ENCODE data around the gene DGCR6. TPM values are rescaled to one million over a fixed set of nuclear protein-coding genes. Genes with fewer than 3 reads are reported as not detected.

DGCR6 gene
- total RNA-seq, 1 donor from 2014 or later, result 0.35 TPM

GRCh38 chr22:18925368-18926064 is 19.4 kb downstream of the DGCR6 start:
- H3K4me1 Mint-ChIP-seq, result no peaks in the 10 kb centered on the region
- intact Hi-C loops (cut with micrococcal nuclease), result no loop called here
- ChIA-PET POLR2A (no interaction called here), CTCF (no interaction called here)
- no peak overlapping the region for H3K4me3 Mint-ChIP-seq
- ATAC-seq (ENCODE audit: low read depth), result no peak
- DNase-seq, result no peak
- H3K27ac Mint-ChIP-seq, result no peak overlapping the region
- no peaks in the 10 kb centered on the region for H3K36me3 Mint-ChIP-seq (ENCODE audit: low read depth)
- no peaks in the 10 kb centered on the region for H3K9me3 Mint-ChIP-seq
- H3K27me3 Mint-ChIP-seq, result no peaks in the 10 kb centered on the region
- TF ChIP-seq CTCF (IDR thresholded peaks at IDR 0.05), result no peak

DNA sequence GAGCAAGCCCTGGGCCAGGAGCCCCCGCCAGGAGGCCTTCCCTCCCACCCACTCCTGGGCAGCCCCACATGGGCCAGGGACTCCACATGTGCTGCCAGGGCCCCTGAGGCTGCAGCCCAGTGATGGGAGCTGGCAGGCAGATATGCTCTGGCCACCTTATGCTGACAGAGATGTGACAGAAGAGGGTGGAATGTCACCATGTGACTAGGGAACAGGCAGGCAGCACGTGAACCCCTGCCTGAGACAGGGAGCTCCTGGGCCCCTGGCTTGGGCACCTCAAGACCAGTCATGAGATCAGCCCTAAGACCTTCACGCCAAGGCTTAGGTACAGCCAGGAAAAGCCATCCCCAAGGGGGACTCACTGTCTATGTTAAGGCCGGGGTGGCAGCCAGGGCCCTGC is 20.9 kb downstream of the DGCR6 start:
- no peaks in the 10 kb centered on the region for H3K4me1 Mint-ChIP-seq
- intact Hi-C loops (cut with micrococcal nuclease), result no loop called here
- ChIA-PET POLR2A (no interaction called here), CTCF (no interaction called here)
- no peak for TF ChIP-seq CTCF (IDR thresholded peaks at IDR 0.05)
- H3K36me3 Mint-ChIP-seq (ENCODE audit: low read depth), result no peaks in the 10 kb centered on the region
- DNase-seq, result no peak
- H3K9me3 Mint-ChIP-seq, result no peaks in the 10 kb centered on the region
- no peak for ATAC-seq (ENCODE audit: low read depth)
- H3K27ac Mint-ChIP-seq, result no peak overlapping the region
- H3K4me3 Mint-ChIP-seq, result no peak overlapping the region
- no peaks in the 10 kb centered on the region for H3K27me3 Mint-ChIP-seq

DNA sequence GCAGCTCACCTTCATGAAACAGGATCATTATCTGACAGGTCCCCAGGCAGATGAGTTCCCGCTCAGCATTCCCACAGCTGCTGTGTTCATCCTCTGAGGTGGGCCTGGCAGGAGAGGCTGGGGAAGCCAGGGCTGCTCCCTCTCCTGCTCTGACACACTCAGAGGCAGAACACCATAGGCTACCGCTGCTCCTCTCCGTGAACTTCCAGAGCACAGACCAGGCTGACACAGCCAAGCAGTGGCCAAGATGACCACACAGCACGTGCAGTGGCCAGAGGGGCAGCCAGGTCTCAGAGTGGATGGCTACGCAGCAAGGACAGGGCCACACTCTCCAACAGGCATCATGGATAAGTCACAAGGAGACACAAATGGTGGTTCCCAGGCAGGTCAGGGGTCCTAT is 21.5 kb downstream of the DGCR6 start:
- no peak overlapping the region for H3K27ac Mint-ChIP-seq
- POLR2A ChIA-PET, result no interaction called here
- H3K4me3 Mint-ChIP-seq, result no peak overlapping the region
- CTCF ChIA-PET, result no interaction called here
- TF ChIP-seq CTCF (IDR thresholded peaks at IDR 0.05), result no peak
- no peak for DNase-seq
- no peaks in the 10 kb centered on the region for H3K27me3 Mint-ChIP-seq
- ATAC-seq (ENCODE audit: low read depth), result no peak
- H3K9me3 Mint-ChIP-seq, result no peaks in the 10 kb centered on the region
- no peaks in the 10 kb centered on the region for H3K36me3 Mint-ChIP-seq (ENCODE audit: low read depth)
- intact Hi-C loops (cut with micrococcal nuclease), result no loop called here
- no peaks in the 10 kb centered on the region for H3K4me1 Mint-ChIP-seq

DNA sequence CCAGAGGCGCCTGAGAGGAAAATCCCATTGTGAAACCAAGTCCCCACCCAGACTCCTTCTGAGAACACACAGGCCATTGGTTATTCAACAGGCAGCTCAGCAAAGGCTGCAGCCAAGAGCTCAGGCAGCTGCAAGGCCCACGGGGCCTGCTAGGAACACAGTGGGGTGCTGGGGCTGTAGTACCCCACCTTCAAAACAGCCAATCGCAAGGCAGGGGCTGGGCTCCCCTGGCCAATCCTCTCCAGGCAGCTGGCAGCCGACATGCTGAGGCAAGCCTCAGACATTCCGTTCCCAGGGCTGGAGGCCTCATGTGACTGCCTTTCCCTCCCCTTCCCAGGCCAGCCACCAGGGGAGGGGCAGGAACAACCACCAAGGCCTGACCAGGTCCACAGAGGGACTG is 23.3 kb downstream of the DGCR6 start:
- H3K4me1 Mint-ChIP-seq, result no peaks in the 10 kb centered on the region
- H3K4me3 Mint-ChIP-seq, result no peak overlapping the region
- intact Hi-C loops (cut with micrococcal nuclease), result no loop called here
- H3K9me3 Mint-ChIP-seq, result no peaks in the 10 kb centered on the region
- ATAC-seq (ENCODE audit: low read depth), result no peak
- no peak for TF ChIP-seq CTCF (IDR thresholded peaks at IDR 0.05)
- no peak for DNase-seq
- ChIA-PET CTCF (no interaction called here), POLR2A (no interaction called here)
- no peaks in the 10 kb centered on the region for H3K27me3 Mint-ChIP-seq
- H3K27ac Mint-ChIP-seq, result no peak overlapping the region
- no peaks in the 10 kb centered on the region for H3K36me3 Mint-ChIP-seq (ENCODE audit: low read depth)

GRCh38 chr22:18931905-18932652 is 26.0 kb downstream of the DGCR6 start:
- no peaks in the 10 kb centered on the region for H3K36me3 Mint-ChIP-seq (ENCODE audit: low read depth)
- intact Hi-C loops (cut with micrococcal nuclease), result no loop called here
- DNase-seq, result no peak
- H3K27me3 Mint-ChIP-seq, result no peaks in the 10 kb centered on the region
- H3K9me3 Mint-ChIP-seq, result no peaks in the 10 kb centered on the region
- no peak for TF ChIP-seq CTCF (IDR thresholded peaks at IDR 0.05)
- H3K4me1 Mint-ChIP-seq, result no peaks in the 10 kb centered on the region
- no peak overlapping the region for H3K4me3 Mint-ChIP-seq
- ATAC-seq (ENCODE audit: low read depth), result no peak
- ChIA-PET POLR2A (no interaction called here), CTCF (no interaction called here)
- H3K27ac Mint-ChIP-seq, result no peak overlapping the region
